HG02798 (cell line): ENCODE results near the gene CRB1.
"Not testable (repeated sequence)": the region's sequence is repeated elsewhere in the genome, so short reads cannot be mapped to it uniquely, and the experiment has no call there.

Experiments
- ATAC-seq: cut with Tn5 transposase; IDR thresholded peaks from one replicate; pipeline ENCODE4 v1.9.1; 2021; ENCODE audit warnings: mild to moderate bottlenecking; ENCODE audit not compliant: unreplicated experiment, poor library complexity

CRB1 gene

GRCh38 chr1:197448121-197448779 is 180.2 kb downstream of the CRB1 start:
- no peak for ATAC-seq

- no peak for ATAC-seq
Observed at GRCh38 chr1:197451381-197451780, 183.3 kb downstream of the CRB1 start.

- ATAC-seq = no peak
Observed at GRCh38 chr1:197453376-197454058, 185.5 kb downstream of the CRB1 start.

- no peak for ATAC-seq
Observed at GRCh38 chr1:197462539-197462938, 194.5 kb downstream of the CRB1 start.

GRCh38 chr1:197463142-197463541 is 195.1 kb downstream of the CRB1 start:
- ATAC-seq = no peak

GRCh38 chr1:197464044-197464443 is 196.0 kb downstream of the CRB1 start:
- no peak for ATAC-seq

- ATAC-seq = no peak
Observed at GRCh38 chr1:197465528-197466327, 197.7 kb downstream of the CRB1 start.

GRCh38 chr1:197466813-197467212 is 198.8 kb downstream of the CRB1 start:
- no peak for ATAC-seq

- ATAC-seq = no peak
Observed at GRCh38 chr1:197467881-197468280, 199.8 kb downstream of the CRB1 start.

GRCh38 chr1:197468543-197469175 is 200.6 kb downstream of the CRB1 start:
- no peak for ATAC-seq

- ATAC-seq = no peak
Observed at GRCh38 chr1:197469620-197470210, 201.7 kb downstream of the CRB1 start.

GRCh38 chr1:197470330-197470729 is 202.3 kb downstream of the CRB1 start:
- ATAC-seq = no peak

- no peak for ATAC-seq
Observed at GRCh38 chr1:197471248-197471985, 203.4 kb downstream of the CRB1 start.

- ATAC-seq = no peak
Observed at GRCh38 chr1:197472141-197472540, 204.1 kb downstream of the CRB1 start.

- ATAC-seq = no peak
Observed at GRCh38 chr1:197480446-197480845, 212.4 kb downstream of the CRB1 start.

GRCh38 chr1:197481101-197481500 is 213.0 kb downstream of the CRB1 start:
- ATAC-seq = peak; percentile 50

- ATAC-seq = no peak
Observed at GRCh38 chr1:197485790-197486189, 217.7 kb downstream of the CRB1 start.

GRCh38 chr1:197486946-197487345 is 218.9 kb downstream of the CRB1 start:
- ATAC-seq = no peak

GRCh38 chr1:197491505-197491904 is 223.5 kb downstream of the CRB1 start:
- not testable (repeated sequence) for ATAC-seq

GRCh38 chr1:197496722-197497121 is 228.7 kb downstream of the CRB1 start:
- ATAC-seq = no peak
